IPS-18c (cell line): ENCODE measurements around the gene CLECL1.
"Not testable (repeated sequence)": the region's sequence is repeated elsewhere in the genome, so short reads cannot be mapped to it uniquely, and the experiment has no call there.

Source experiments
- H3K4me3 ChIP-seq: 2 replicates; pipeline ENCODE4 v1.7.0; 2013; ENCODE audit warnings: low read depth, mild to moderate bottlenecking, low read length, moderate library complexity; ENCODE audit not compliant: insufficient read depth
- H3K9me3 ChIP-seq: one replicate; pipeline ENCODE4 v1.6.1; 2013; ENCODE audit warnings: mild to moderate bottlenecking, low read length, moderate library complexity; ENCODE audit not compliant: control insufficient read depth, insufficient read depth

The CLECL1 gene

GRCh38 chr12:9731797-9732196, 1.1 kb downstream of the CLECL1 start:
- no peaks in the 10 kb centered on the region for H3K9me3 ChIP-seq

GRCh38 chr12:9731393-9731792, 1.5 kb downstream of the CLECL1 start:
- H3K9me3 ChIP-seq, result no peaks in the 10 kb centered on the region
- H3K4me3 ChIP-seq, result no peak overlapping the region

More at GRCh38 chr12:9731797-9732196, 1.1 kb downstream of the CLECL1 start:
- H3K4me3 ChIP-seq, result no peak overlapping the region

GRCh38 chr12:9730591-9730990, 2.3 kb downstream of the CLECL1 start:
- Histone ChIP-seq H3K9me3 (no peaks in the 10 kb centered on the region), H3K4me3 (no peak overlapping the region)

GRCh38 chr12:9730011-9730410, 2.9 kb downstream of the CLECL1 start:
- H3K4me3 ChIP-seq, result no peak overlapping the region
- no peaks in the 10 kb centered on the region for H3K9me3 ChIP-seq

GRCh38 chr12:9729082-9729481, 3.8 kb downstream of the CLECL1 start:
- no peak overlapping the region for H3K4me3 ChIP-seq
- no peaks in the 10 kb centered on the region for H3K9me3 ChIP-seq

- H3K9me3 ChIP-seq, result no peaks in the 10 kb centered on the region
- H3K4me3 ChIP-seq, result no peak overlapping the region
Observed at GRCh38 chr12:9727813-9728212, 5.1 kb downstream of the CLECL1 start.

- Histone ChIP-seq H3K9me3 (no peaks in the 10 kb centered on the region), H3K4me3 (no peak overlapping the region)
Observed at GRCh38 chr12:9725213-9725870, 7.6 kb downstream of the CLECL1 start.

- H3K4me3 ChIP-seq, result no peak overlapping the region
- H3K9me3 ChIP-seq, result no peaks in the 10 kb centered on the region
Observed at GRCh38 chr12:9724023-9724422, 8.9 kb downstream of the CLECL1 start.

- no peaks in the 10 kb centered on the region for H3K9me3 ChIP-seq
- H3K4me3 ChIP-seq, result no peak overlapping the region
Observed at GRCh38 chr12:9721394-9722092, 11.4 kb downstream of the CLECL1 start.

- H3K9me3 ChIP-seq, result no peaks in the 10 kb centered on the region
- H3K4me3 ChIP-seq, result no peak overlapping the region
Observed at GRCh38 chr12:9719790-9720189, 13.1 kb downstream of the CLECL1 start.

GRCh38 chr12:9718968-9719367, 13.9 kb downstream of the CLECL1 start:
- Histone ChIP-seq H3K9me3 (no peaks in the 10 kb centered on the region), H3K4me3 (no peak overlapping the region)

GRCh38 chr12:9717070-9717925, 15.6 kb downstream of the CLECL1 start:
- H3K9me3 ChIP-seq, result no peaks in the 10 kb centered on the region
- no peak overlapping the region for H3K4me3 ChIP-seq

- not testable (repeated sequence) for H3K9me3 ChIP-seq, H3K4me3 ChIP-seq
Observed at GRCh38 chr12:9713032-9713558, 19.8 kb downstream of the CLECL1 start.

- Histone ChIP-seq H3K9me3 (no peaks in the 10 kb centered on the region), H3K4me3 (no peak overlapping the region)
Observed at GRCh38 chr12:9711664-9712063, 21.2 kb downstream of the CLECL1 start.

- no peak overlapping the region for H3K4me3 ChIP-seq
- no peaks in the 10 kb centered on the region for H3K9me3 ChIP-seq
Observed at GRCh38 chr12:9710584-9711375, 22.1 kb downstream of the CLECL1 start.

GRCh38 chr12:9708853-9709252, 24.0 kb downstream of the CLECL1 start:
- Histone ChIP-seq H3K9me3 (no peaks in the 10 kb centered on the region), H3K4me3 (no peak overlapping the region)
